Vagina (tissue), 2 donors: ENCODE measurements around the gene GRB7. TPM values are rescaled to one million over a fixed set of nuclear protein-coding genes. Genes with fewer than 3 reads are reported as not detected.

Source experiments
- DNase-seq, 2 donors: peaks; one replicate each; pipeline ENCODE4 v3.0.0-alpha.2; 2017; ENCODE audit errors: extremely low spot score in 2 of 2
- H3K27ac ChIP-seq: fragments of 200-600 bp; sonication (generic); one replicate; pipeline ENCODE4 v1.5.1; 2019
- H3K27me3 ChIP-seq: fragments of 200-600 bp; sonication (generic); one replicate; pipeline ENCODE4 v1.5.1; 2019
- H3K36me3 ChIP-seq, 2 donors: fragments of 200-600 bp; sonication (generic); one replicate each; pipeline ENCODE4 v1.5.1; 2017 to 2019
- H3K4me1 ChIP-seq: fragments of 200-600 bp; sonication (generic); one replicate; pipeline ENCODE4 v1.5.1; 2019
- H3K4me3 ChIP-seq, 2 donors: fragments of 200-600 bp; sonication (generic); 1 replicate in 1 of 2; 2 replicates in 1 of 2; pipeline ENCODE4 v1.5.1; 2016 to 2019
- H3K9me3 ChIP-seq: fragments of 200-600 bp; sonication (generic); one replicate; pipeline ENCODE4 v1.5.1; 2019
- CTCF ChIP-seq, 3 experiments: fragments of 450-650 bp in 2 of 3; fragments of 200-600 bp in 1 of 3; sonication (generic) in 1 of 3; IDR thresholded peaks; one replicate each; pipeline ENCODE4 v1.5.1; 2017 to 2019; ENCODE audit warnings: antibody characterized with exemption in 3 of 3, mild to moderate bottlenecking in 2 of 3, moderate library complexity in 2 of 3
- POLR2A ChIP-seq, 2 donors: fragments of 450-650 bp; IDR thresholded peaks; one replicate each; pipeline ENCODE4 v1.6.1; 2017; ENCODE audit warnings: antibody characterized with exemption in 2 of 2, mild to moderate bottlenecking in 2 of 2, moderate library complexity in 2 of 2
- POLR2AphosphoS5 ChIP-seq, 2 donors: sonication (generic); formaldehyde crosslinking; IDR thresholded peaks; one replicate each; pipeline ENCODE4 v1.9.0; 2017; ENCODE audit warnings: antibody characterized with exemption in 2 of 2, mild to moderate bottlenecking in 2 of 2, low read depth in 1 of 2; ENCODE audit not compliant: insufficient read depth in 1 of 2
- intact Hi-C: fragments of 100-400 bp; cut with DNase I; formaldehyde crosslinking; loops from one replicate; pipeline ENCODE4 v1.15.1; 2023
- total RNA-seq: library from RNA; depleted of rRNA; stranded (reverse); fragments of >200 nt; gene quantifications from one replicate; pipeline ENCODE4 v1.2.3, GENCODE V29; 2016

Gene GRB7
- total RNA-seq, 1 donor from 2014 or later: 23.6 TPM

DNA sequence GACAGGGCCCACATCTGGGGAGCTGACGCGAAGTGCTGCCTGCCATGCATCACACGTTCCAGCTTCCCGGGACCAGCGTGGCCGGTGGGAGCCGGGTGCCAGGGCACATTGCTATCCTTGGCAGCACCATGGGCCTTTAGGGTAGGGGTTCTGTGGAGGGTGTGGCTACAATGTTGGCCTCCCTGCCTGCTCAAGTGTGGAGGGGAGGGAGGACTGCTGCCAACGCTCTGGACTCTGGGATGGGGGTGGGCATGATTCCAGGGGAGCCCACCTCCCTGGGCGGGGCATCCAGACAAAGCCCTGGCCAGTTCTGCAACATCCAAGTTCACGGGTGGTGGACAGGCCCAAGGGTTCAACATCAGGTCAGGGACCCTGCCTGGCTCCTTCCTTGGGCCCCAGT lies 13.9 kb downstream of the GRB7 start:
- H3K9me3 ChIP-seq: no peaks in the 10 kb centered on the region
- TF ChIP-seq CTCF (IDR thresholded peaks at IDR 0.05) (no peak), POLR2A (IDR thresholded peaks at IDR 0.05) (no peak), POLR2AphosphoS5 (IDR thresholded peaks at IDR 0.05; ENCODE audit: insufficient read depth in 1 of 2, low read depth in 1 of 2) (no peak)
- no peak overlapping the region for H3K27ac ChIP-seq
- intact Hi-C loops: loop anchor here (5.0 kb wide), 1 partner anchor 129 kb away; no protein-coding TSS in a partner anchor
- H3K36me3 ChIP-seq: no peaks in the 10 kb centered on the region
- H3K27me3 ChIP-seq: no peaks in the 10 kb centered on the region
- peaks cover 27% of the 10 kb centered on the region for H3K4me1 ChIP-seq
- no peak overlapping the region for H3K4me3 ChIP-seq
- no peak for DNase-seq

- H3K9me3 ChIP-seq: no peaks in the 10 kb centered on the region
- peaks cover 27% of the 10 kb centered on the region for H3K4me1 ChIP-seq
- intact Hi-C loops: loop anchor here (5.0 kb wide), 1 partner anchor 130 kb away; no protein-coding TSS in a partner anchor
- no peak for DNase-seq
- no peak overlapping the region for H3K4me3 ChIP-seq
- no peaks in the 10 kb centered on the region for H3K36me3 ChIP-seq
- no peaks in the 10 kb centered on the region for H3K27me3 ChIP-seq
- H3K27ac ChIP-seq: no peak overlapping the region
- no peak for TF ChIP-seq POLR2AphosphoS5 (IDR thresholded peaks at IDR 0.05; ENCODE audit: insufficient read depth in 1 of 2, low read depth in 1 of 2)
Measured at GRCh38 chr17:39752241-39752881, 14.6 kb downstream of the GRB7 start.

DNA sequence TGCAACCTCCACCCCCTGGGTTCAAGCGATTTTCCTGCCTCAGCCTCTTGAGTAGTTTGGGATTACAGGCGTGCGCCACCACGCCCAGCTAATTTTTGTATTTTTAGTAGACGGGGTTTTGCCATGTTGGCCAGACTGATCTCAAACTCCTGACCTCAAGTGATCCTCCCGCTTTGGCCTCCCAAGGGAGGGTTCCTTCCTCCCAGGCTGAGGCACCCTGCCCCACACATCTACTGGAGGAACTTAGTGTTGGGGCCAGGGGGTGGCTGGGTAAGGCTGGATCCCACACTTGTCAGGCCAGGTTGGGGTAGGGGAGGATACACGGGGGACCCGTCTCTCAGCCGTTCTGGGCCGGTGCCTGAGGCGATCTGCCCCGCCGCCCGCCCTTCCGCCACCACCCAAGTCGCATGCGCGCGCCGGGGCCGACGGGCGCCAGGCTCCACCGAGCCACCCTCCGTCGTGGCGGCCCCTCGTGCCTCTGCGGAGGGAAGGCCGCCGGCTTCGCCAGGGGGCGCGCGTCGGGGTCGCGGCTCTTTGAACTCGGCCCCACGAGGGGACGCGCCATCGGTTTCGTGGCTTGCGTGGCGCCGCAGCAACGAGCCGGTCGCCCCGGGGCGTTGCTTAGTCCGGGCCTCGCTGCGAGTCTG lies 15.9 kb downstream of the GRB7 start:
- Histone ChIP-seq H3K4me1 (peaks cover 27% of the 10 kb centered on the region), H3K4me3 (peak overlapping the region; percentile 74 to 77), H3K36me3 (no peaks in the 10 kb centered on the region), H3K27ac (peak overlapping the region; percentile 94), H3K9me3 (no peaks in the 10 kb centered on the region), H3K27me3 (no peaks in the 10 kb centered on the region)
- no peak for DNase-seq
- intact Hi-C loops: loop anchor here (5.0 kb wide), 1 partner anchor 131 kb away; no protein-coding TSS in a partner anchor
- no peak for TF ChIP-seq CTCF (IDR thresholded peaks at IDR 0.05)
- no peak for TF ChIP-seq POLR2A (IDR thresholded peaks at IDR 0.05)
- no peak for TF ChIP-seq POLR2AphosphoS5 (IDR thresholded peaks at IDR 0.05; ENCODE audit: insufficient read depth in 1 of 2, low read depth in 1 of 2)

DNA sequence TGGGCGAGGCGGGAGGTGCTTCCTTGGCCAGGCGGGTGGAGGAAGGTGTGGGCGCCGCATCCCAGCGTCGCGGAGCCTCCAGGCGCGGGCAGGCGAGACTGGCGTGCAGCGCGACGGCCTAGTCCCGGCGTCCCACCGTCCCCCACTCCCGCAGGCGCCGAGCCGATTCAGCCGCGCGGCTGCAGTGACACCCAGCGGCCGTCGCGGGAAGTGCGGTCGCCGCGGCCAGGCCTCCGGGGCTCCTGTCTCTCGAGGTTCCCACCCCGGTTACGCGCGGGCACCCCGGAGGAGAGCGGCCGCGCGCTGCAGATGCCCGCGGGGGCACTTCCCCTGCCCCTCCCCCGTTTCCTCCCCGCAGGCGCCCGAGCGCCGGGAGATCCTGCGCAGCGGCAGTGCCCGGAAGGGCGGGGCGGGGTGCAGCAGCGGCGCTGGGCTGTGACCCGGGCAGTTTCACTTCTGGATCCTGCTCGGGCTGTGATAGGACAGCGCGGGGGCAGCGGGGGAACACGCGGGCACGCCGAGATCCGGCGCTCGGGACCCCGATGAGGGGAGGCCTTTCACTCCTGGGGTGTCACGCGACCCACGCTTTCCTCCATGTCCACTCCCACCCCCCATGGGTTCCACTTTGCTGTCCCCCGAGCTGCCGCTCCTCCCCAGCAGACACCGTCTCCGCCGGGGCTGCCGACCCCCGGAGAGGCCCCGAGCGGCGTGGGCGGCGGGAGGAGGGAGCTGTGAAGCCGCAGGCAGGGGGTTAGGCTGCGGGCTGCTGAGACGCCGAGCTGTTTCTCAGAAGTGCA lies 16.6 kb downstream of the GRB7 start:
- no peaks in the 10 kb centered on the region for H3K9me3 ChIP-seq
- TF ChIP-seq CTCF (IDR thresholded peaks at IDR 0.05): peak; percentile 94 to 100 (median 95)
- TF ChIP-seq POLR2AphosphoS5 (IDR thresholded peaks at IDR 0.05; ENCODE audit: insufficient read depth in 1 of 2, low read depth in 1 of 2): peak; percentile 57 to 85
- TF ChIP-seq POLR2A (IDR thresholded peaks at IDR 0.05): peak in 1 of 2 donors; percentile 50
- H3K4me1 ChIP-seq: peaks cover 27% of the 10 kb centered on the region
- H3K36me3 ChIP-seq: no peaks in the 10 kb centered on the region
- H3K27ac ChIP-seq: peak overlapping the region; percentile 94
- DNase-seq: no peak
- intact Hi-C loops: loop anchor here (5.0 kb wide), 1 partner anchor 132 kb away; no protein-coding TSS in a partner anchor
- H3K4me3 ChIP-seq: peak overlapping the region; percentile 74 to 77
- no peaks in the 10 kb centered on the region for H3K27me3 ChIP-seq

GRCh38 chr17:39754958-39755553 lies 17.3 kb downstream of the GRB7 start:
- intact Hi-C loops: loop anchor here (5.0 kb wide), 1 partner anchor 133 kb away; no protein-coding TSS in a partner anchor
- no peak for DNase-seq

More at GRCh38 chr17:39754958-39755553, 17.3 kb downstream of the GRB7 start:
- Histone ChIP-seq H3K36me3 (no peaks in the 10 kb centered on the region), H3K27me3 (no peaks in the 10 kb centered on the region), H3K9me3 (no peaks in the 10 kb centered on the region), H3K27ac (peak overlapping the region; percentile 94), H3K4me1 (peaks cover 27% of the 10 kb centered on the region), H3K4me3 (peak overlapping the region; percentile 74 to 77)
- TF ChIP-seq POLR2AphosphoS5 (IDR thresholded peaks at IDR 0.05; ENCODE audit: insufficient read depth in 1 of 2, low read depth in 1 of 2) (no peak), CTCF (IDR thresholded peaks at IDR 0.05) (no peak), POLR2A (IDR thresholded peaks at IDR 0.05) (no peak)
